ENCODE measurements around the gene SLC37A3.

- TF ChIP-seq CTCF (IDR thresholded peaks at IDR 0.05) (no peak), POLR2A (IDR thresholded peaks at IDR 0.05) (no peak)
Observed at GRCh38 chr7:140421521-140421920, 23.2 kb upstream of the SLC37A3 start.

All from uterus (tissue), 2 donors.